ENCODE measurements around the gene ACACA. TPM values are rescaled to one million over a fixed set of nuclear protein-coding genes. Genes with fewer than 3 reads are reported as not detected.
A peak's percentile ranks its signal among the peaks of the same experiment; 100 is the strongest.

The ACACA gene
- total and polyA plus RNA-seq, 9 of the 15 experiments (the other 6 are each of a cell fraction or from before 2014, with no cell fraction given) = 35.9 to 135 (median 88.4) TPM

- TF ChIP-seq RNF219 (CRISPR knock-in tag; IDR thresholded peaks at IDR 0.05) (no peak), CBX1 (IDR thresholded peaks at IDR 0.05; ENCODE audit: low read depth) (no peak), HDAC1 (IDR thresholded peaks at IDR 0.05) (peak in 1 of 2 experiments; percentile 87; a peak in 2 of 4 replicates), TRIM28 (IDR thresholded peaks at IDR 0.05) (no peak), MTA2 (IDR thresholded peaks at IDR 0.05; ENCODE audit: low read depth) (no peak), MTA1 (IDR thresholded peaks at IDR 0.05; ENCODE audit: borderline replicate concordance) (no peak), SMARCE1 (IDR thresholded peaks at IDR 0.05) (peak; percentile 34; the same call in 1 of the 2 replicates), HNRNPH1 (optimal IDR thresholded peaks at IDR 0.05; ENCODE audit: low read depth, low read length) (no peak), FUS (optimal IDR thresholded peaks at IDR 0.05; ENCODE audit: low read depth, low read length) (no peak), ESRRA (IDR thresholded peaks at IDR 0.05; ENCODE audit: borderline replicate concordance, low read depth) (no peak), DACH1 (IDR thresholded peaks at IDR 0.05; ENCODE audit: partially characterized antibody) (no peak), THRA (IDR thresholded peaks at IDR 0.05) (no peak), HCFC1 (IDR thresholded peaks at IDR 0.05; ENCODE audit: low read depth, low read length) (no peak), TFE3 (CRISPR knock-in tag; IDR thresholded peaks at IDR 0.05) (no peak), NCOR1 (IDR thresholded peaks at IDR 0.05) (no peak), TRIM24 (IDR thresholded peaks at IDR 0.05) (no peak), NBN (IDR thresholded peaks at IDR 0.05; ENCODE audit: low read depth) (no peak), ZBED1 (IDR thresholded peaks at IDR 0.05) (no peak), ZNF324 (CRISPR knock-in tag; IDR thresholded peaks at IDR 0.05) (no peak), SMAD1 (IDR thresholded peaks at IDR 0.05; ENCODE audit: low read depth, low read length, partially characterized antibody) (no peak), MYC (IDR thresholded peaks at IDR 0.05; ENCODE audit: low read depth, low read length) (no peak), MYC (CRISPR knock-in tag; IDR thresholded peaks at IDR 0.05; ENCODE audit: borderline replicate concordance, low read depth) (no peak), NFXL1 (CRISPR knock-in tag; IDR thresholded peaks at IDR 0.05) (no peak), HDAC2 (IDR thresholded peaks at IDR 0.05) (peak; percentile 91), PATZ1 (CRISPR knock-in tag; IDR thresholded peaks at IDR 0.05; ENCODE audit: borderline replicate concordance) (no peak), HDAC6 (IDR thresholded peaks at IDR 0.05; ENCODE audit: low read depth, low read length) (no peak)
Measured at GRCh38 chr17:37067555-37068111, 339.0 kb downstream of the ACACA start (continued).

All from K562 (cell line).